NCI-H2081 treated with DMSO at 0.1 percent for 48 hours (cell line): ENCODE data around the gene ORC5.
A peak's percentile ranks its signal among the peaks of the same experiment; 100 is the strongest.
"Not testable (repeated sequence)": the region's sequence is repeated elsewhere in the genome, so short reads cannot be mapped to it uniquely, and the experiment has no call there.

Experiments
- DNase-seq: peaks from one replicate; lab custom pipeline; 2025; lab: John Stamatoyannopoulos, UW

Gene ORC5

GRCh38 chr7:104207731-104208420 lies at the start of gene ORC5:
Gene ORC5 (minus strand): TSS chr7:104208013. CDS start chr7:104207904, 109 bp downstream.
- peak; percentile 23 for DNase-seq

- DNase-seq = no peak
Measured at GRCh38 chr7:104255616-104256015, 47.8 kb upstream of the ORC5 start.

- no peak for DNase-seq
Measured at GRCh38 chr7:104255194-104255593, 47.4 kb upstream of the ORC5 start.

DNA sequence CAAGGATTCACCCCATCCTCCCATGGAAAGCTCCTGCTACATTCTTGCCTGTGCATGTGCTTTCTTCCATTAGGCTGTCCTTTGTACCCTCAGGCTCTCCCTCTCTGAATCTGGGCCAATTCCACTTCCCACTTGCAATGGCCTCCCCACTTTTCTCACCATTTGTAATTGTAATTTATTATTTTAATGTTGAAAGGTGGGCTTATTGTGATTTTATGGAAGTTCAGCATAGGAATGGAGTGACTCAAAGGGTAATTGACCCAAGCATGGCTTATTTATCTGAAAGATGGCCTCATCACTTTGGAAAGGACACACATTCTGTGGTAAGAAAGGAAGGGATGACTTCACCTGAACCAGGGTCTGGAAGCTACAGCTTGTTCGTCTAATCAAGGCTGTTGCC lies 46.9 kb upstream of the ORC5 start:
- no peak for DNase-seq

DNA sequence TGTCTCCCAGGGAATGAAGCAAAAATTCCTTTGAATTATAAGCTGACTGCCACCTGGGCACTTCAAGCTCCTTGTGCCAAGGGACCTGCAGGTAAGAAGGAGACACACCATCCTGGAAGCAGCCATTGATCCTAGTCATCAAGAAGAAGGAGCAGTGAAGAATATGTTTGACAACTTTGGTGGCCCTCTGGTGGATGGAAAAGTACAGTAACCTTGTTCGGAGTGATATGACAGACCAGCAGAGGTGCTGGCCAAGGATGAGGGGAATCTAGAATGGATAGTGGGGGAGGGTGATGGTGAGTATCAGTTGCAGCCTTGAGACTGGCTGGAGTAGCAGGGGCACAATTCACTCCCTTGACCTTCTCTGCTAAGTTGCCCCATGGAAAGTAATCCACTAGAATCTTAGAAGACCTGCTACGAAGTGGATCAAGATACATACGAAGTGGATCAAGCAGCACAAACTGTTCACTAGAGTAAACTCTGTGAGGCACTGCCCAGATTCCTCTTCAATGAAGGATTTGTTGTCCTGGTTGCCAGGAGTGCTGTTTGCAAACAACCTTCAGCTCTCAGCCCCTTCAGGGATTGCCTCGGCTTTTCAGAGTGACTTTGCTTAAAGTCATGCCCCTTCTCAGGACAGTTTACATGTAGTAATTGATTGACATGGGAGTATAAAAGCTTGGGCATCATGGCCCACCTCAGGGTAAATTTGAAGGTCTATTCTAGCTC lies 44.8 kb upstream of the ORC5 start:
- no peak for DNase-seq

DNA sequence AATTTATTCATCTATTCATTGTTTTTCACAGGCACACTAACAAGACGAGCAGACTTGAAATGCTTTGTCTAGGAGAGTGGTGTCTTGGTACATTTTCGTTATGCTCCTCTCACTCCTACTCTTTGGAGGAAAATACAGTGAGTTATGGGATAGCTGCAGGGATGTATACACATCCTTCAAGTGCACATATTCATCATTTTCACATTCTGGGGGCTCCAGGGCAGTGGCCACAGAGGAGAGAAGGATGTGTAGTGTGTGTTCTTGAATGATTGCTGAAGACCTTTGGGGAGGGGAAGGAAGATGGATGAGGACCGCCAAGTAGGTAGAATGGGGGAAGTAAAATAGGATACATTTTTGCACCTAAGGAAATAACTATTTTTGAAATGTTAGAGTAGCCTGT lies 34.8 kb upstream of the ORC5 start:
- no peak for DNase-seq

- no peak for DNase-seq
Measured at GRCh38 chr7:104241538-104242209, 33.9 kb upstream of the ORC5 start.

DNA sequence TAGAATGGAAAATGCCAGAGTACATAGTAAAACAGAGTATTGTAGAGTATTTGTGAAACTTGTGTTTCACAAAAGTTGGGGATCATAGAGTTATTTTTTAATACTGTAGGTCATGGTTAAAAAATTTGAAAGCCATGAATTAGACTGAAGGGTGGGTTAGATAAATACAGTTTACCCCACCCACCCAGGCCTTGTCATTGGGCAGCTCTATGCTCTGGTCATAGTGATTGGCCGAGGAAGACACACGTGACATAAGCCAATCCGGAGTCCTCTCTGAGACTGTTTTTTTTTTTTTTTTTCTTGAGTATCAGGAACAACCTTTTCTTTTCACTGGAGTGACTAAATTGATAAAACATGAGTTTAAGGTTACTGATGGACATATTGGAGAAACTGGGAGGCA lies 33.3 kb upstream of the ORC5 start:
- DNase-seq = no peak

DNA sequence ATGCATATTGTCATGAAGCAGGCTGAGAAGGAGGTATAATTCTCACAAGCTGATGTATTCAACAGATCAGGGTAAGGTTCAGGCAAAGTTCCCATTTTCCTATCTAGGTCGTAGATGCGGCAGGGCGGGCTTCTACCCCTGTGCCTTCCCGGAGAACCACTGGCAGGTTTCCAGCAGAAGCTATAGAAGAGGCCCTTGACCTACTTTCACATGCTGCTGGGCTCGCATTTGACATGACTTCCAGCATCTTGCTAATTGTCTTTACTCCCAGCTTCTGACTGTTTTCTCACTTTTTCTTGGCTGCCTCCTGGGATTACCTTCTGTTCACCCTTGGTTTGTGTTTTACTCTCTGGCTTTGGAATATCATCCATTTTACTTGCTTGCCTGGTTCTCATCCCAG lies 32.6 kb upstream of the ORC5 start:
- no peak for DNase-seq

DNA sequence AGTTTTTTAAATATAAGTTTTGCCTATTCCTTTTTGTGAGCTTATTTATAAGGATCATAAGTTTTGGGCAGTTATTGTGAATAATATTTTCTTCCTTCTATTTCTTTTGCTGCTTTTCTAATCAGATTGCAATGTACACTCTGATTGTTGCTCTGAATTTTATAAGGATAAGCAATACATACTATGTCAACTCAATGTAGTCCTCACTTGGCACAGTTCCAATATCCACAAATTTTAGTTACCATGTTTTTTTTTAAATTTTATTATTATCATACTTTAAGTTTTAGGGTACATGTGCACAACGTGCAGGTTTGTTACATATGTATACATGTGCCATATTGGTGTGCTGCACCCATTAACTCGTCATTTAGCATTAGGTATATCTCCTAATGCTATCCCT lies 27.2 kb upstream of the ORC5 start:
- DNase-seq = not testable (repeated sequence)

DNA sequence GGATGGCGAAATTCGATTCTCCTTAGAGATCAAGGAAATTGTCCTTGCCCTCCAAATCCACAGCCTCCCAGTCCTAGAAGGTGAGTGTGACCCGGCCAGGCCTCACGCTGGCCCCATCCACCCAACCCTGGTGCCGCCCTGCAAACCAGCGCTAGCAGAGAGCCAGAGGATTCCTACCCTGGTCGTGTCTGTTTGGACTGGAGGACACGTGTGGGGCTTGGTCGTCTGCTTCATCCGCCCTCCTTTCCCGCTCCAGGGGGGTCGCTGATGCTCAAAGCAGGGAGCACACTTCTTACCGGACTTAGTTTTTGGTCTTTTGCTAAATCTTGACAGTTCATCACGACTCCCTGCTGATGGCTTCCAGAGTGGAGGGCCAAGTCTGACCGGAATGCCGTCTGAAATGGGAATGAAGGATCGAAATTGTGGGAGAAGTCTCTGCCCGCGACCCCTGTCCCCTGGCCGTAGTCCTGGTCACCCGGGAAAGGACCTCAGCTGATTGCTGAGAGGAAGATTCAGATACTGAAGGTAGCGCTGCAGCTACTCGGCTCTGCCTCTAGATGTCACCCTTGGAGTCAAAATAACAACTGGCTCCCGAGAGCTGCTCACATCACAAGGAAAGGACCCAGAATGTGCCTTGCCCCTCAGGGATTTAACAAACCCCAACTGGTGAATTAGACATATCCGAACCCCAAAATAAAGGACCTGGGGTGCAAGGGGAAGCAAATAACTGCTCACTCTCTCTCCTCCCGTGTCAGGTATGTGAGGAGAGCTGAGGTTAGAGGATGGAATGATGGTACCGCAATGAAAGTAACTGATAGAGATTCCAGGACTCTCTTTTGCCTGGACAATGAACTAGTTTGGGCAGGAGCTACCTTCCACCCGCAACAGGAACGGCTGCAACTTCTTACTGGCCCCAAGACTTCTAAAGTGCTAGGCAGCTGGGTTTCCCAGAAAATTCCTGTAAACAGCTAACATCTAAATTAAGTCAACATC lies 23.5 kb upstream of the ORC5 start:
- DNase-seq = peak; percentile 32

GRCh38 chr7:104230606-104231005 lies 22.8 kb upstream of the ORC5 start:
- no peak for DNase-seq

DNA sequence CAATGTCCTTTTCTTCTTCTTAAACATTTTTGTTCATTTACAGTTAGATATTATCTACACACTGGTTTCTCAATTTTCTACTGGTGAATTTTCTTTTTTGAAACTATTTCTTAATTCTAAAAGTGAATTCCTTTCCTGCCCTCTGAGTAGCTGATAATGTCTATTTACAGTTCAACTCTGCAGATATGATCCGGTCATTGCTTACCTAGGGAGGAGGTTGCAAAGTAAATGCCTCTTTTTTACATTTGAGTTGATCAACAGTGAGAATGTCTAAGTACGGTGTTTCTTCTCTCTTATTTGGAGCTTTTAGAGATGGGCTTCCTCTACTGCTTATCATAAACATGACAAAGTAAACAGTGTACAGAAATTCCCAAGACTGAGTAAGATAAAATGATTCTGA lies 20.6 kb upstream of the ORC5 start:
- DNase-seq = no peak

DNA sequence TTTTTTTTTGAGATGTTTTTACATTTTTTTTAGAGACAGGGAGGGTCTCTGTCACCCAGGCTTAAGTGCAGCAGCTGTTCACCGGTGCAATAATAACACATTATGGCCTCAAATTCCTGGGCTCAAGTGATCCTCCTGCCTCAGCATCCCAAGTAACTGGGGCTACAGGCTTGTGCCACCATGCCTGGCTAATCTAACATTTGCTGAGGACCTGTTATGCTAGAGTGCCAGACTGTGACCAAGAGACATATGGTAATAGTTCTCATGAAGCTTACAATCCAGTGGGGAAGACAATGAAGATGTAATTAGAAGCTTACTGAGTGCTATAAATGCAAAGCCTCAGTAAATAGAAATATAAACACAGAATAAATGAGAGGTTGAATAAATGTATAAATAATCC lies 17.6 kb upstream of the ORC5 start:
- no peak for DNase-seq

DNA sequence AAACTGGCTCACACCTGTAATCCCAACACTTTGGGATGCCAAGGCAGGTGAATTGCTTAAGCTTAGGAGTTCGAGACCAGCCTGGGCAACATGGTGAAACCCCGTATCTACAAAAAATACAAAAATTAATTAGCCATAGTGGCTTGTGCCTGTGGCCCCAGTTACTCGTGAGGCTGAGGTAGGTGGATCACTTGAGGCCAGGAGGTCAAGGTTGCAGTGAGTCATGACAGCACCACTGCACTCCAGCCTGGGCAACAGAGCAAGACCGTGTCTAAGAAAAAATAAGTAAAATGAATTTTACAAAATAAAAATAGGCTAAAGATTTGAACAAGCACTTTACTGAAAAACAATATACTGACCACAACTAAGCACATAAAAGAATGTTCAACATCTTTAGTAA lies 9.8 kb upstream of the ORC5 start:
- no peak for DNase-seq

DNA sequence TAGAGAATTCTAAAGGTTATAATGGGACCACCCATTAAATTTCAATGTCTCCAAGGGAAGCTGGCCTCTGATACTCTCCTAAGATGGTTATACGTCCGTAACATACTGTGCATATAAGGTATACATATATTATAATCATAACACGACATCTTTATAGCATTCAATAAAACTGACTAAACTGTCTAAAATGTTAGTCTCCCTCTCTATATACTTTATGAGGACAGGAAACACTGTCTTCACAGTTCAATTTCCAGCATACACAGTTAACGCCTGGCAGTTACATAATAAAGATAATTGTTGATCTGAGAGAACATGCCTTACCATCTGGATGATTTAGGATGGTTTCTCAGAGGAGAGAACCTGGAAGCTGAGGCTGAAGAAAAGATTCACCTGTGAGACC lies 1.2 kb upstream of the ORC5 start:
- no peak for DNase-seq

DNA sequence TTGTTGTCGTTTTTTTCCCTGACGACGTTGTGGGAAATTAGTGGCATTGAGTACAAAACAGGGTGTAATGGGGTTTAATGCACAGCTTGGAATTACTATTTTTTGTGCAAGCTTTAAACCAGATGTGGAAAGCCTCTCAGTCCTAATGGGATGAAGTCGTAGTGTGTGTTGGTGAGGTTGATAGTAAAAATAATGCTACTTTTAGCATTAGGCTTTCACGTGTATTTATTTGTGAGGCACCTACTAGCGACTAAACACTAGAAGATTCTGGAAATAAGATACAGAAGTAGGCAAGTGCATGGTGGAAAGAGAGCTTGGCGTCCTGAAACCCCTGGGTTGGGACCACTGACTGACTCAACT lies 588 bp upstream of the ORC5 start:
- DNase-seq = no peak

DNA sequence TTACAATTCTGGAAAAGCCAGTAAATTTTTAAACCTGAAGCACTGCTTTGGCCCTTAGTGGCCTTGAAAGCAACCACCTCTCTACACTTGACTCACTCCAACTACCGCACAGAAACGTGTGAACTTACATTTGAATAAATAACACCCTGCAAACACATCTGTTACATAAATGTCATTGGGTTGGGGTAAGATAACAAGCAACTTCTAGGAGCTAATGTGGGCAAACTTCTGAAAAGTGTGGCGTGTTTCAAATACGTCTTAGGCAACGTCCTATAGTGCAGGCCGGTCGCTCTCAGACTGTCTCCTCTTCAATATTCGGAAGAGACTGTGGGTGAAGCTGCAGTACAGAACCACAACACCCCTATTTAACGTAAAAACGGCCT lies 474 bp downstream of the ORC5 start:
- DNase-seq = no peak

DNA sequence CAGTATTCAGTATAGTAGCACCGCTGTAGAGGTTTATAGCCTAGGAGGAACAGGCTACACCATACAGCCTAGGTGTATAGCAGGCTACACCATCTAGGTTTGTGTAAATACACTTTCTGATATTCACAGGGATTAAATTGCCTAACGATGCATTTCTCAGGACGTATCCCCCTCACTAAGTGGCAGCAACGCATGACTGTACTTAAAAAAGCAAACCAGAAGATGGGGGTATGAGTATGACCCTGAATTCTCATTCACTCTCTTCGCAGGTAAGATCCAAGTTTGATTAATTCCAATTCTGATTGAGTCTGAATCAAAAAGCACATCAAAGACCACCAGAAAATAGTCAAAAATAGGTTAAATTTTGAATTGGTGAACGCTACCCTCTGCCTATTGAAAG lies 972 bp downstream of the ORC5 start:
- no peak for DNase-seq

- no peak for DNase-seq
Measured at GRCh38 chr7:104198673-104199278, 9.0 kb downstream of the ORC5 start.

GRCh38 chr7:104196161-104196560 lies 11.7 kb downstream of the ORC5 start:
- no peak for DNase-seq

- no peak for DNase-seq
Measured at GRCh38 chr7:104192434-104192833, 15.4 kb downstream of the ORC5 start.
